NCI-H510A (cell line): ENCODE data around the gene FRRS1L.

Source experiments
- DNase-seq: peaks from one replicate; lab custom pipeline; 2025; lab: John Stamatoyannopoulos, UW

The FRRS1L gene

GRCh38 chr9:109107402-109108240 lies 59.4 kb downstream of the FRRS1L start:
- no peak for DNase-seq

DNA sequence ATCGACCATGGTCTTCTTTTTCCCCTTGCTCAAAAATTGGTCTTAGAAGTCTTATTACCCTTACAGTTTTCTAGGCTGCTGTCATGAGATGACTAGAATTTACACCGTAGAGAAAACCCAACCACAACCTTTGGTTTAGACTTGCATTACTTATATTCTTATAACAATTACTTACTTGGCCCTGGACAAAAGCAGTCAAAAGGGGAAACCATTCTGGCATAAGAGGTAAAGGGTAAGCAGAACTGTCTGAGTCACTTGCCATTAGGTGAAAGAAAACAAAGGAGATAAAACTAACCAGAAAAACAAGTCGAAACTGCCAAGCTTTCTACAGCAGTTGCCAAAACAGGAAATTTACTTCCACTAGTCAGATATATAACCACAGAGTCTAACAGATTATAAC lies 65.2 kb downstream of the FRRS1L start:
- no peak for DNase-seq

GRCh38 chr9:109101202-109101595 lies 65.8 kb downstream of the FRRS1L start:
- no peak for DNase-seq

GRCh38 chr9:109100543-109101201 lies 66.4 kb downstream of the FRRS1L start:
- DNase-seq = no peak

- DNase-seq = no peak
Measured at GRCh38 chr9:109098960-109099308, 68.1 kb downstream of the FRRS1L start.

DNA sequence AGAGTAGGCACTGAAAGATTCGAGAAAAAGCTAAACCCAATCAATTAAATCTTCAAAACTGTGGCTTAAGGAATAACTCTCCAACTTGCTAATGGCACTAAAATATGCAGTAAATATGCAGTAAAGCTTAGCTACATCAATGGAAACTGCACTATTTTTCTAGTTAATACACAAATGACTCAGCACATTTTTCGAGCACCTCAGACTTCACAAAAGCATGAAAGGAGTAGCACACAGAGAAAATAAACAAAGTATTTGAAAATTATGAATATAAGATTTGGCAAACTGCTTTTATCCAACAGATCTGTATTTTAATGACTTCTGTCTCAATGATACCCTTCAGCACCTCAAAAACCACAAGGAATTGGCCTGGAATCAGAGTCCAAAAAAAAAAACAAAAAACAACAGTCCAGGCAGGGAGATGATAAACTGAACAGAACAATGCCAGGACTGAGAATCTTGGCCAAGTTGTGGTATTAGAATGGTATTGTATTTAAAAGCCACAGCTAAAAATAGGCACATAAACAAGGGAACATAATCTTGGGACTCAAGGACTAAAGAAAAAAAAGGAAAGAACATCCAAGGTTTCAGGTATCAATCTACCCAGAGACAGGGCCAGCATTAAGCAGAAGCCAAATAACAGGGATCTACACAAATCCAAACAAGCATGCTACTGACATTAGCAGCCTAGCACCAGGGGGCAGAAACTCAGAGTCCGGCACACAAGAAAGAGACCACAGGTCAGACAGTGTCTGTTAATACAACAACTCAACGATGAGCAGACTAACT lies 68.7 kb downstream of the FRRS1L start:
- no peak for DNase-seq

DNA sequence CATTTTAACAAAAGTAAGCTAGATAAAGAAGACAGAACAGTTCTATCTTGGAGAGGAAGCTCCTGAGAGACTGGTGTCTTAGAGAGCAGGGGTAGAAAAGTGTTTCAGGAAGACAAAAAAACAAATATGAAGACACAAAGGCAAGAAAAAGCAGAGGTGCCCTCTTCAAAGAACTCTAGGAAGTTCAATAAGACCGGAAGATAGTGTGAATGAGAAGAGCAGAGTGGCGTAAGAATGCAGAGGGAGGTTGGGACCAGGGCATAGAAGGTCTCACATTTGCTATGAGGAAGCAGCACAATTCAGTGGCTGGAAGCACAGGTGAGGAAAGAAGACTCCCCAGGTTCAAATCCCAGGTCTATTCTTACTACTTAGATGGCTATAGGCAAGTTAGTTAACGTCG lies 69.9 kb downstream of the FRRS1L start:
- no peak for DNase-seq

DNA sequence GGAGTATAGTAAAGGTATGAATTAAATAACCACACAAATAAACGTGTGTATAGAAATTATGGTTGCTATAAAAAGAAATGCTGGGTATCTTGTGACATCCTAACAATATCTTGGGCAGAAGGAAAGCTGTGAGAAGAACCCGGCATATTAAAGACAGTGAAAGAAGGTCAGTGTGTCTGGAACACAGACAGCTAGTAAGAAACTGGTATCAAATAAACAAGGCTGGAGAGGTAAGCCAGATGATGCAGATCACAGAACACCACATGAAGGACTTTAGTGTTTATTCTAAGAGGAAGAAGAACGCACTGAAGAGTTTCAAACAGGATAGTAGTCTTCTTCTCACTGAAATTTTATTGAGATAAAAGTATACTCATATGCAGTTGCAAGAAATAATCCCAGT lies 71.7 kb downstream of the FRRS1L start:
- DNase-seq = no peak

DNA sequence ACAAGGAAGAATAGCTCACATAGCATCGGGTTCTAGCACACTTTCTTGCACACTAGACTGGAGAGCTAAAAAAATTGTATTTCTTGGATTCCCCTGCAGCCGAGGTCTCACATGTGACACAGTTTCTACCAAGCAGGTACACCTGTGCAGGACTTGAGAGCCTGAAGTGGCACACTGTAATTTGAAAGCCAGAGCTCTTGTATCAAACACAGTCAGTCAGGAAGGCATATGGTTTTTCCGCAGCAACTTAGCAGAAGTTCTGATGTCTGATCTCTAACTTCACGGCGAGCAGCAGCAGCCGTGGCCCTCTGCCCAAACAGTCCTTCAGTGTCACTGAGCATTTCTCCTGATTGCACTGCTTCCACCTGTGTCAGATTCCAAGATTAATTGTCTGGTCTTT lies 72.8 kb downstream of the FRRS1L start:
- no peak for DNase-seq

GRCh38 chr9:109092587-109092986 lies 74.5 kb downstream of the FRRS1L start:
- DNase-seq = no peak

DNA sequence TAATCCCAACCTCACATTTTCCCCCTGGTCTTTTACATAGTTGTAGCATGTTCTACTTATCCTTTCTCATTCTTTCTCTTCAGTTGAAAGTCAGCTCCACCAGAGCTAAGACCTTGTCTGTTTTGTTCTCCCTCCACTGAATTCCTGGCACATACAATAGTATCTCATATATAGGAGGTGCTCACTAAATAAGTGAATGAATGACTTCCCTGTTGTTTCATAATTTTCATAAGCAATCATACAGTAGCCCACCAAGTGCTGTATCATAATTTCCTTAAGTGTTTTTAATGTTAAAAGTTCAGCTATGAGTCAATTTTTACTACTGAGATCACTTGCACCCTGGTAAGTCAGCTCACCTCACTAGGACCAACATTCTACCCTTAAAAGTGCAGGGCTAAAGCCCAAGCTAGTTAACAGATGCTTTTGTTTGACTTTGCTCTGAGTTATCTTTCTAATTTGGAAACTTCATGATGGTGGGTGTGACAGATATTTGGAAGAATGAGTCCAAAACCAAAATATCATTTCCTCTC lies 74.9 kb downstream of the FRRS1L start:
- DNase-seq = no peak

DNA sequence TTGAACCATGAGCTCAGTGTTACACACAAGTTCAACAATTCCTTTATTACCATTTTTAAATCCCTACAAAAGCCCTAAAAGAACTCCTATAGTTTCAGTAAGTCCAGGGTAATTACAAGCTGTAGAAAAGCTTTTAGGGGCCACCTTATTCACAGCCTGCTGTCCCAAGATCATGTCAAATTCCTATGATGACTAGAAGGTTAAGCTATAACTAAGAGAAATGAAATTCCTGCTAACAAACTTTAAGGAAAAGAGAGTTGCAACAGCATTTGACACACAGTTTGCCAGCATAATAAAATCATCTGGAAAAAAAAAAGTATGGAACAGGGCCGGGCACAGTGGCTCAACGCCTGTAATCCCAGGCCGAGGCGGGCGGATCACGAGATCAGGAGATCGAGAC lies 78.8 kb downstream of the FRRS1L start:
- no peak for DNase-seq

DNA sequence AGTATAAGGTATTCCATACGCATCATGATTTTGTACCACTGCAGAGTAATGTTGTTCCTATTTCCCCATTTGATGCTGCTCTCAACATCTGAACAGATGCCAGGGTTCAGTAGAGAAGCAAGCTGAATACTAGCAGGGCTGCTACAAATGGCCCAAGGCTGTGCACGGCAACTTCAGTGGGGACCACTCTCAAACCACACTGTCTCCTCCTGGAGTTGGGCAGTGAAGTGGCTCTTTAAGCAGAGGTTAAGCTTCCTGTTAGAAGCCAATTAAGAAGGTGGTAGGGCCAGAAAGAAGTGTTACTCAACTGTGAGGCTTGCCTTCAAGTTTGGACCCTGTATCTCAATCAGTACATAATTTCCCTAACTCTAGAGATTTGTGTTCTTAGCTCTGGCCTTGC lies 79.3 kb downstream of the FRRS1L start:
- no peak for DNase-seq

GRCh38 chr9:109086221-109086620 lies 80.8 kb downstream of the FRRS1L start:
- no peak for DNase-seq

- no peak for DNase-seq
Measured at GRCh38 chr9:109085510-109085909, 81.5 kb downstream of the FRRS1L start.

DNA sequence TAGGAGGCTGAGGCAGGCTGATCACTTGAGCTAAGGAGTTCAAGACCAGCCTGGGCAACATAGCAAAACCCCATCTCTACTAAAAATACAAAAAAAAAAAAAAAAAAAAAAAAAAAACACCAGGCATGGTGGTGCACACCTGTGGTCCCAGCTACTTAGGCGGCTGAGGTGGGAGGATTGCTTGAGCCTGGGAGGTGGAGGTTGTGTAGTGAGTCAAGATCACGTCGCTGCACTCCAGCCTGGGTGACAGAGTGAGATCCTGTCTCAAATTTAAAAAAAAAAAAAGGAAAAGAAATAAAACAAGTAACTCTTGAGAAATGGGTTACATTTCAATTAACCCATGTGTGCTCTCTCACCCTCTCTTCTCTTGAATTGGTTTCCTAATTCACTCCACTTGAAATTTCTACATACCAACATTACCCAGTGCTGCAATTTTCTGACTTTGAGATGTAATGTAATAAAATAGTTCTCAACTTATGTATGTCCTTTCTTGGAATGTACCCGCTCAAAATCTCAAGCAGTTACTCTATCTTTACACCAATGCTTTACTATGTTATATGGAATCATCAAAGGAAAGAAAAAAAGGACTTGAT lies 83.1 kb downstream of the FRRS1L start:
- DNase-seq = no peak

DNA sequence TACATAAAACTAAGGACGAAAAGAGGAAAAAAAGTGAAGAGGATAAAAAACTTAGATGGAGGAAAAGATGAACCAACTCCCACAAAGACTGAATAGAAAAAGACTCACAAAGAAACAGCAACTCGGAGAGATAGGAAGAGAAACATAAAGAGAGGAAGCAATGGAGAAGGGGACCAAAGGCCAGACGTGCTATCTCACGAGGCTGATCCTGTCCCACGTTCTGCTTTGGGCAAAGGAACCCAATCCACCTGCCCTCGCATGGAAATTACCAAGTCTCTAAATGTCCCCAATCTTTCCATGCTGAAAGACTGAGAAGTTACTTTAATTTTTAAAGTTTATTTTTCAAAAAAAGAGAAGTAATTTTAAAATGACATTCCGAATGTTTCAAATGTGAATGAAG lies 83.9 kb downstream of the FRRS1L start:
- DNase-seq = no peak

GRCh38 chr9:109082091-109082620 lies 84.9 kb downstream of the FRRS1L start:
- no peak for DNase-seq
